Adrenal gland (tissue), 12 donors: ENCODE data around the gene SLC38A9. TPM values are rescaled to one million over a fixed set of nuclear protein-coding genes. Genes with fewer than 3 reads are reported as not detected.

Experiments
- DNase-seq, 7 donors: peaks; one replicate each; pipeline ENCODE4 v3.0.0-alpha.2; 2019 to 2020
- H3K27ac ChIP-seq, 5 donors: fragments of 200-600 bp; sonication (generic) in 4 of 5; 1 replicate in 3 of 5; 2 replicates in 2 of 5; pipeline versions ENCODE4 v1.5.1 to v1.8.0; 2016 to 2020; ENCODE audit warnings: mild to moderate bottlenecking in 1 of 5
- H3K27me3 ChIP-seq: fragments of 200-600 bp; 2 replicates; pipeline ENCODE4 v1.8.0; 2021
- H3K36me3 ChIP-seq, 2 donors: fragments of 200-600 bp; replicated peaks in 1 of 2; 1 replicate in 1 of 2; 2 replicates in 1 of 2; pipeline versions ENCODE4 v1.5.1 to v1.8.0; 2018 to 2022
- H3K4me1 ChIP-seq, 2 donors: fragments of 200-600 bp; replicated peaks in 1 of 2; 1 replicate in 1 of 2; 2 replicates in 1 of 2; pipeline versions ENCODE4 v1.5.1 to v1.8.0; 2018 to 2021
- H3K4me3 ChIP-seq, 4 donors: fragments of 200-600 bp; sonication (generic) in 3 of 4; one replicate each; pipeline ENCODE4 v1.5.1; 2016 to 2018
- H3K9me3 ChIP-seq, 3 donors: fragments of 200-600 bp; sonication (generic) in 1 of 3; replicated peaks in 1 of 3; 1 replicate in 2 of 3; 2 replicates in 1 of 3; pipeline versions ENCODE4 v1.5.1 to v1.8.0; 2016 to 2021
- POLR2A ChIP-seq, 2 donors: fragments of 450-650 bp; IDR thresholded peaks; one replicate each; pipeline ENCODE4 v1.6.1; 2017; ENCODE audit warnings: antibody characterized with exemption in 2 of 2, mild to moderate bottlenecking in 2 of 2, moderate library complexity in 1 of 2
- WGBS, 4 donors: extraction: QIAGEN DNeasy Blood & Tissue Kit in 2 of 4; methylation state at CpG; one replicate each; pipeline versions ENCODE4 v1.1.5 to v1.1.7; 2013 to 2017; 5-methylcytosine and 5-hydroxymethylcytosine counted together
- intact Hi-C, 2 donors: fragments of 100-400 bp; cut with DNase I; formaldehyde crosslinking; loops; one replicate each; pipeline versions ENCODE4 v1.14.1 to v1.15.0; 2022 to 2023
- polyA plus RNA-seq, 3 donors: library from polyadenylated mRNA; stranded (reverse); fragments of 200-250 nt in 2 of 3; fragments of 350-450 nt in 1 of 3; fragmentation: Illumina TruSeq in 1 of 3; extraction: RNeasy Lipid Tissue Mini Kit (QIAGEN cat#74804) in 1 of 3; gene quantifications; one replicate each; pipeline ENCODE4 v1.2.3, GENCODE V29; 2013 to 2014
- total RNA-seq, 9 donors: library from RNA; depleted of rRNA in 4 of 9; stranded (reverse); fragments of >200 nt in 4 of 9; fragments of 120-200 nt in 1 of 9; fragmentation: NEBNext Ultra II Directional in 1 of 9; extraction: Animal tissue kit (Norgen Biotek cat#: 25700) in 1 of 9; gene quantifications; one replicate each; pipeline versions ENCODE4 v1.1.0 to v1.2.4, GENCODE V29; 2013 to 2023
- TF ChIP-seq, protein P1 (sequence below), 6 experiments: fragments of 450-650 bp in 4 of 6; fragments of 200-600 bp in 2 of 6; sonication (generic) in 1 of 6; IDR thresholded peaks; 1 replicate in 5 of 6; 2 replicates in 1 of 6; pipeline versions ENCODE4 v1.5.1 to v1.8.0; 2016 to 2021; ENCODE audit warnings: antibody characterized with exemption in 6 of 6, mild to moderate bottlenecking in 2 of 6, moderate library complexity in 1 of 6
- donor health status: healthy with polysubstance abuse.
- donor health status: Bipolar disorder and iron deficiency.
- donor health status: DM: yes; HTN: yes; CAD: no.
- donor health status: DM: no; HTN: no; CAD: no.
- donor health status: DM: no; HTN: no; CAD: no.
- donor health status: DM: yes; HTN: yes; CAD: no.

SLC38A9 gene
- total and polyA plus RNA-seq, 12 donors, result 7.6 to 61.4 (median 13.8) TPM

DNA sequence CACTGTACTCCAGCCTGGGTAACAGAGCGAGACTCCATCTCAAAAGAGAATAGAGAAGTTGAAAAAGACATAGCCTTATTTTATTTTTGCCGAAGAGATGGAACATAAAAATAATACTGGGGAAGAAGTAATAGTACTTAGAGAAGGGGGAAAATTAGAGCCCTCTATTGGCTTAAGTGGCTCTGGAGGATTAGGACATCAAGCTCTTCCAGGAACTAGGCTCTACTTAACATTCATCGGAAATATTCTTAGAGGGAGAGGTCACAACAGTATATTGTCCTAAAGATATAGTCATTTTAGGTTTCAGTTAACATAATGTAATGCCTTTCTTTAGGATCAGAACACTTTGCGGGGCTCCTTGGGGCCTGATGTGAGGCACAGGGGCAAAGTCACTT, 91.4 kb downstream of the SLC38A9 start:
- H3K4me3 ChIP-seq, result no peak overlapping the region
- no peaks in the 10 kb centered on the region for H3K36me3 ChIP-seq
- TF ChIP-seq, protein P1, sequence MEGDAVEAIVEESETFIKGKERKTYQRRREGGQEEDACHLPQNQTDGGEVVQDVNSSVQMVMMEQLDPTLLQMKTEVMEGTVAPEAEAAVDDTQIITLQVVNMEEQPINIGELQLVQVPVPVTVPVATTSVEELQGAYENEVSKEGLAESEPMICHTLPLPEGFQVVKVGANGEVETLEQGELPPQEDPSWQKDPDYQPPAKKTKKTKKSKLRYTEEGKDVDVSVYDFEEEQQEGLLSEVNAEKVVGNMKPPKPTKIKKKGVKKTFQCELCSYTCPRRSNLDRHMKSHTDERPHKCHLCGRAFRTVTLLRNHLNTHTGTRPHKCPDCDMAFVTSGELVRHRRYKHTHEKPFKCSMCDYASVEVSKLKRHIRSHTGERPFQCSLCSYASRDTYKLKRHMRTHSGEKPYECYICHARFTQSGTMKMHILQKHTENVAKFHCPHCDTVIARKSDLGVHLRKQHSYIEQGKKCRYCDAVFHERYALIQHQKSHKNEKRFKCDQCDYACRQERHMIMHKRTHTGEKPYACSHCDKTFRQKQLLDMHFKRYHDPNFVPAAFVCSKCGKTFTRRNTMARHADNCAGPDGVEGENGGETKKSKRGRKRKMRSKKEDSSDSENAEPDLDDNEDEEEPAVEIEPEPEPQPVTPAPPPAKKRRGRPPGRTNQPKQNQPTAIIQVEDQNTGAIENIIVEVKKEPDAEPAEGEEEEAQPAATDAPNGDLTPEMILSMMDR (IDR thresholded peaks at IDR 0.05), result no peak
- no peak for TF ChIP-seq POLR2A (IDR thresholded peaks at IDR 0.05)
- no peak overlapping the region for H3K27ac ChIP-seq
- WGBS, 4 donors, result 90 to 95% (median 93%) methylated on average over 4 of the region's 4 CpGs
- H3K27me3 ChIP-seq, result no peaks in the 10 kb centered on the region
- DNase-seq, result no peak
- intact Hi-C loops, result no loop called here
- H3K9me3 ChIP-seq, result no peaks in the 10 kb centered on the region
- H3K4me1 ChIP-seq, result no peaks in the 10 kb centered on the region

DNA sequence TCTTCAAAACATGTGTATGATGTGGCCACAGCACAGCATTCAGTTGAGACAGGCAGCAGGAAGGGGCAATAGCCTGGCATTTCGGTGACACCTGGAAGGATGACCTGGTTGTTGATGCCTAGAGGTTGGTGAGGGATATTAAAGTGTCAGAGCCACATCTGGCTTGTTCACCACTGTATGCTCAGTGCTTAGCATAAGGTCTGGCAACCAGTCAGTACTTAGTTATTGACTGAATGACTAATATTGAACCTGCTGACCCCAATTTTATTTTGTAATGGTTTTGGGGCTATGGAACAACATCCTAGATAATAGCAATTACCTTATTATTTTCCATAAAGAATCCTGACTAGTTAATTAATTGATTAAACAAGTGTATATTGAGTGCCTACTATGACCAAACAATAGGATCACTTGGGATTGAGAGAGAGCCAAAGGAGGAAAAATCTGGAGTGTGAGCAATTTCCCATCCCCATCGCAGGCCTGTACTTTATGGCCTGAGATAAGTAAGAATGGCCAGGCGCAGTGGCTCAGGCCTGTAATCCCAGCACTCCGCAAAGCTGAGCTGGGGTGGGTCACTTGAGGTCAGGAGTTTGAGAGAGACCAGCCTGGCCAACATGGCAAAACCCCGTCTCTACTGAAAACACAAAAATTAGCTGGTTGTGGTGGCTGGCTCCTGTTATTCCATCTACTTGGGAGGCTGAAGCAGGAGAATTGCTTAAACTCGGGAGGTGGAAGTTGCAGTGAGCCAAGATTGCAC, 91.9 kb downstream of the SLC38A9 start:
- Histone ChIP-seq H3K4me1 (no peaks in the 10 kb centered on the region), H3K27me3 (no peaks in the 10 kb centered on the region), H3K36me3 (no peaks in the 10 kb centered on the region), H3K4me3 (no peak overlapping the region), H3K27ac (no peak overlapping the region), H3K9me3 (no peaks in the 10 kb centered on the region)
- no peak for TF ChIP-seq POLR2A (IDR thresholded peaks at IDR 0.05)
- TF ChIP-seq, protein P1 (IDR thresholded peaks at IDR 0.05), result no peak
- intact Hi-C loops, result no loop called here
- DNase-seq, result no peak
- 91 to 94% (median 93%) methylated on average over 6 of the region's 6 CpGs for WGBS, 4 donors

DNA sequence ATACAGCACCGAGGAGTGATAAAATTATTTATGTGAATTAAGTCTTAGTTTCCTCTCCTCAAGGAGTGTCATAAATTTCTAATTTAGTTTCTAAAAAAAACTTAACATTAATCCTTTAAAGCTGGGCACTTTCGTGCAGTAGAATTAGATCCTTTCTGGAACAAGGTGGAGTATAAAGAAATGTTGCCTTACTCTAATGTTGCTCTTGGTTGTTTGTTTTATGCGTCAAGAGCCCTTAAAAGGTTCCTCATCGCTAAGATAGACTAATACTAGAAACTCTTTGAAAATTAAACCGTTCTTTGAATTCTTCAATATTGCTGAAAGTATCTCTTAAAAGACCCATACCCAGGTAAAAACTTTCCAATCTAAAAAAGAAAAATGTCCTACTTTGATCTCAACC, 93.8 kb downstream of the SLC38A9 start:
- no peak for TF ChIP-seq POLR2A (IDR thresholded peaks at IDR 0.05)
- TF ChIP-seq, protein P1 (IDR thresholded peaks at IDR 0.05), result no peak
- intact Hi-C loops, result no loop called here
- Histone ChIP-seq H3K36me3 (no peaks in the 10 kb centered on the region), H3K27ac (no peak overlapping the region), H3K27me3 (no peaks in the 10 kb centered on the region), H3K4me1 (no peaks in the 10 kb centered on the region), H3K4me3 (no peak overlapping the region), H3K9me3 (no peaks in the 10 kb centered on the region)
- 93 to 97% (median 94%) methylated on average over 5 of the region's 5 CpGs for WGBS, 4 donors
- no peak for DNase-seq

DNA sequence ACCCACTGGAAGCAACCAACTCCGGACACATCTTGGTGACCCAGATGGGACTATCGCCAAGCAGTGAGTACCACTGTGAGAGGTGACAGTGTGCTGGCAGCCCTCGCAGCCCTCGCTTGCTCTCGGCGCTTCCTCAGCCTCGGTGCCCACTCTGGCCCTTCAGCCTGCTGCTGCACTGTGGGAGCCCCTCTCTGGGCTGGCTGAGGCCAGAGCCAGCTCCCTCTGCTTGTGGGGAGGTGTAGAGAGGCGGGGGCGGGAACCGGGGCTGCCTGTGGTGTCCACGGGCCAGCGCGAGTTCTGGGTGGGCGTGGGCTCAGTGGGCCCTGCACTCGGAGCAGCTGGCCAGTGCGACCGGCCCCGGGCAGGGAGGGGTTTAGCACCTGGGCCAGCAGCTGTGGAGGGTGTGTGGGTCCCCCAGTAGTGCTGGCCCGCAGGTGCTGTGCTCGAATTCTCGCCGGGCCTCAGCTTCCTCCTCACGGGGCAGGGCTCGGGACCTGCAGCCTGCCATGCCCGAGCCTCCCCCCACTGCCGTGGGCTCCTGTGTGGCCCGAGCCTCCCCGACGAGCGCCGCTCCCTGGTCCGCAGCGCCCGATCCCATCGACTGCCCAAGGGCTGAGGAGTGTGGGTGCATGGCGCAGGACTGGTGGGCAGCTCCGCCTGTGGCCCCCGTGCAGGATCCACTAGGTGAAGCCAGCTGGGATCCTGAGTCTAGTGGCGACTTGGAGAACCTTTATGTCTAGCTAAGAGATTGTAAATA, 98.8 kb downstream of the SLC38A9 start:
- TF ChIP-seq POLR2A (IDR thresholded peaks at IDR 0.05), result no peak
- no peaks in the 10 kb centered on the region for H3K9me3 ChIP-seq
- H3K36me3 ChIP-seq, result no peaks in the 10 kb centered on the region
- H3K27me3 ChIP-seq, result no peaks in the 10 kb centered on the region
- no peaks in the 10 kb centered on the region for H3K4me1 ChIP-seq
- no peak overlapping the region for H3K4me3 ChIP-seq
- intact Hi-C loops, result no loop called here
- no peak overlapping the region for H3K27ac ChIP-seq
- no peak for DNase-seq
- WGBS, 4 donors, result 87 to 98% (median 96%) methylated on average over 3 to 39 of the region's 39 CpGs
